ENCODE data around the gene IER2.

The IER2 gene

GRCh38 chr19:13103581-13104359 is 46.4 kb upstream of the IER2 start:
- TF ChIP-seq, protein P1, sequence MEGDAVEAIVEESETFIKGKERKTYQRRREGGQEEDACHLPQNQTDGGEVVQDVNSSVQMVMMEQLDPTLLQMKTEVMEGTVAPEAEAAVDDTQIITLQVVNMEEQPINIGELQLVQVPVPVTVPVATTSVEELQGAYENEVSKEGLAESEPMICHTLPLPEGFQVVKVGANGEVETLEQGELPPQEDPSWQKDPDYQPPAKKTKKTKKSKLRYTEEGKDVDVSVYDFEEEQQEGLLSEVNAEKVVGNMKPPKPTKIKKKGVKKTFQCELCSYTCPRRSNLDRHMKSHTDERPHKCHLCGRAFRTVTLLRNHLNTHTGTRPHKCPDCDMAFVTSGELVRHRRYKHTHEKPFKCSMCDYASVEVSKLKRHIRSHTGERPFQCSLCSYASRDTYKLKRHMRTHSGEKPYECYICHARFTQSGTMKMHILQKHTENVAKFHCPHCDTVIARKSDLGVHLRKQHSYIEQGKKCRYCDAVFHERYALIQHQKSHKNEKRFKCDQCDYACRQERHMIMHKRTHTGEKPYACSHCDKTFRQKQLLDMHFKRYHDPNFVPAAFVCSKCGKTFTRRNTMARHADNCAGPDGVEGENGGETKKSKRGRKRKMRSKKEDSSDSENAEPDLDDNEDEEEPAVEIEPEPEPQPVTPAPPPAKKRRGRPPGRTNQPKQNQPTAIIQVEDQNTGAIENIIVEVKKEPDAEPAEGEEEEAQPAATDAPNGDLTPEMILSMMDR (IDR thresholded peaks at IDR 0.05; ENCODE audit: insufficient read depth, low read depth, low read length, missing control alignments) = no peak
- no peak for DNase-seq (ENCODE audit: low read depth)
- no peak overlapping the region for H3K4me3 ChIP-seq (ENCODE audit: low read length)

DNA sequence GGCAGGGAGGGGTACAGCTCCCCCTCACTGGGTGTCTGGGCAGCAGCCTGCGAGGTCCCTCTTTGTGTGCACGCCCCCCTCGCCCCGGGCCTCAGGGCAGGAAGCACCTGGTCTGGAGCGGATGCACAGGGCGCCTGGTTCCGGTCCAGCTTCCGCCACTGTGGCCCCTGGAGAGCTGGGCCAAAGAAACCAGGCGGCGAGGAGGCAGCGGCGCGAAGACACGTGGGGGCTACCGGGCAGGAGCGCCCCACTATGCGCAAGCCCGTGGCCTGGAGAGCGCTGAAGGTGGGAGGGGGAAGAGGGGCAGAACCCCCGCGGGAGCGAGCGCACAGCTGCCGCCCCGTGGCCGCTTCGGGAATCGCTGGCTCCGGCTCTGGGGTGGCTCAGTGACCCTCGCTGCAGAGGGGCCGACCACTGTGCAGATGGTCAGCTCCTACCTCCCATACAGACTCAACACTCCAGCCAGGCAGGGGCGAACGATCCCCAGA is 45.8 kb upstream of the IER2 start:
- TF ChIP-seq, protein P1 (IDR thresholded peaks at IDR 0.05; ENCODE audit: insufficient read depth, low read depth, low read length, missing control alignments) = peak; percentile 64
- DNase-seq (ENCODE audit: low read depth) = no peak
- no peak overlapping the region for H3K4me3 ChIP-seq (ENCODE audit: low read length)

DNA sequence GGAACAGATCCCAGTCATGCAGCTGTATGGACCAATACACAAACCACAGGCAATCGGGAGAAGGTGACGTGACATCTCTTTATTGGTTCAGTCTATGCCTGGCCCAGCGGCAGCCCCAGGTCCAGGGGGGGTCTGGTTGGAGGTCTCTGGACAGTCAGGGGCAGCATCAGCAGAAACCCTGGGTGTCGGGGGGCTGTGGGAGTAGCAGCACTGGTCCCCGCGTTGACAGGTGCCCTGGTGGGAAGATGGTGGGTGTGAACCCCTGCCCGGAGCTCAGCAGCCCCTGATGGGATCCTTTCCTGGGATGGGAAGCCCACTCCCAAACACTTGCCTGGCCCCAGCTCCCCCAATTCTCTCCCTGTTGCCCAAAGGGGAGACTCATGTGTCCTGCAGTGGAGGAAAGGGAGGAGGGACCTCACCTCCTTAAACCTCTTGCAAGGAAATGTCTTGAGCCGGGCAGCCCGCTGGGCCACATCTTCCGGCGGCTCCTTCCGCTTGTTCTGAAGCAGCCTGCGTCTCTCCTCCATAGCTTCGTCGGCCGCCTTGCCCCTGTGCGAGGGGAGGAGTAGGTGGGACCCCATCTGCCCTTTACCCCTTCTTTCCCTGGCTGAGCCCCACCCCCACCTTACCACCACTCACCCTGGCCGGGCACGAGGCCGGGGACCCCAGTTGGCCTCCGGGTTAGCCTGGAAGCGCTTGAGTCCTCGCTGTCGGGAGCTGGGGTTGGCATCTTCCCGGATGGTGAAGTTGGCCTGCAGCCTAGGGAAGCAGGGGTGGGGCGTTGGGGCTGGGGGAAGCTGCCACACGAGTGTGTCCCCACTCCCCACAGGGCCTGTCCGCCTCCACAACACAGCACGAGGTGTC is 45.1 kb upstream of the IER2 start:
- H3K4me3 ChIP-seq (ENCODE audit: low read length) = no peak overlapping the region
- TF ChIP-seq, protein P1 (IDR thresholded peaks at IDR 0.05; ENCODE audit: insufficient read depth, low read depth, low read length, missing control alignments) = no peak
- no peak for DNase-seq (ENCODE audit: low read depth)

- TF ChIP-seq, protein P1 (IDR thresholded peaks at IDR 0.05; ENCODE audit: insufficient read depth, low read depth, low read length, missing control alignments) = no peak
Observed at GRCh38 chr19:13109361-13110098, 40.7 kb upstream of the IER2 start.

GRCh38 chr19:13110099-13110610 is 40.1 kb upstream of the IER2 start:
- H3K4me3 ChIP-seq (ENCODE audit: low read length) = no peak overlapping the region
- no peak for DNase-seq (ENCODE audit: low read depth)
- TF ChIP-seq, protein P1 (IDR thresholded peaks at IDR 0.05; ENCODE audit: insufficient read depth, low read depth, low read length, missing control alignments) = no peak

More at GRCh38 chr19:13109361-13110098, 40.7 kb upstream of the IER2 start:
- H3K4me3 ChIP-seq (ENCODE audit: low read length) = no peak overlapping the region
- DNase-seq (ENCODE audit: low read depth) = no peak

GRCh38 chr19:13112555-13112954 is 37.7 kb upstream of the IER2 start:
- H3K4me3 ChIP-seq (ENCODE audit: low read length) = no peak overlapping the region
- TF ChIP-seq, protein P1 (IDR thresholded peaks at IDR 0.05; ENCODE audit: insufficient read depth, low read depth, low read length, missing control alignments) = no peak
- no peak for DNase-seq (ENCODE audit: low read depth)

Measured in epithelial cell of esophagus (primary cell).